ENCODE measurements around the gene OPA1. TPM values are rescaled to one million over a fixed set of nuclear protein-coding genes. Genes with fewer than 3 reads are reported as not detected.

Gene OPA1
- total RNA-seq, 1 donor from 2014 or later = 19.5 TPM

DNA sequence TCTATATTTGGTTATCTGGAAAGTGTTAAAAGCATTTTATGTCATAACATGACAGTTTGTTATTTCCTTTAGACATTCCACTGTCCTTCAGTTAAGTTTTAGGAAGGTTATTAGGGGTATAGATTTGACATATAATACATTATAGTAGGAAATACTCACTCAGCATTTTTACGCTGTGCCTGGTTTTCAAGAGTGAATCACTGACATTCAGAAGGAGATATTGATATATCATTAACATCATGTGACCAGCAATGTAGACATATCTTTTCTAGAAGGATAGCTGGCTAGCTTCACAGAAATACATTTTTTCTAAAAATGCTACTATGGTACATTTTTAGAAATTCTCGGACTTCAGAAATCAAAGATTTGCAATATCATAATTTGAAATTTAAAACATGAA, 57.6 kb downstream of the OPA1 start:
- H3K4me3 ChIP-seq = no peak overlapping the region
- no peak for DNase-seq (ENCODE audit: low spot score in 2 of 2)
- no peaks in the 10 kb centered on the region for H3K27me3 ChIP-seq
- intact Hi-C loops (cut with DNase I) = no loop called here
- no peak overlapping the region for H3K27ac ChIP-seq
- TF ChIP-seq, protein P1, sequence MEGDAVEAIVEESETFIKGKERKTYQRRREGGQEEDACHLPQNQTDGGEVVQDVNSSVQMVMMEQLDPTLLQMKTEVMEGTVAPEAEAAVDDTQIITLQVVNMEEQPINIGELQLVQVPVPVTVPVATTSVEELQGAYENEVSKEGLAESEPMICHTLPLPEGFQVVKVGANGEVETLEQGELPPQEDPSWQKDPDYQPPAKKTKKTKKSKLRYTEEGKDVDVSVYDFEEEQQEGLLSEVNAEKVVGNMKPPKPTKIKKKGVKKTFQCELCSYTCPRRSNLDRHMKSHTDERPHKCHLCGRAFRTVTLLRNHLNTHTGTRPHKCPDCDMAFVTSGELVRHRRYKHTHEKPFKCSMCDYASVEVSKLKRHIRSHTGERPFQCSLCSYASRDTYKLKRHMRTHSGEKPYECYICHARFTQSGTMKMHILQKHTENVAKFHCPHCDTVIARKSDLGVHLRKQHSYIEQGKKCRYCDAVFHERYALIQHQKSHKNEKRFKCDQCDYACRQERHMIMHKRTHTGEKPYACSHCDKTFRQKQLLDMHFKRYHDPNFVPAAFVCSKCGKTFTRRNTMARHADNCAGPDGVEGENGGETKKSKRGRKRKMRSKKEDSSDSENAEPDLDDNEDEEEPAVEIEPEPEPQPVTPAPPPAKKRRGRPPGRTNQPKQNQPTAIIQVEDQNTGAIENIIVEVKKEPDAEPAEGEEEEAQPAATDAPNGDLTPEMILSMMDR (IDR thresholded peaks at IDR 0.05) = no peak
- H3K9me3 ChIP-seq = no peaks in the 10 kb centered on the region
- H3K36me3 ChIP-seq = peaks cover 22 to 57% of the 10 kb centered on the region in 2 donors
- H3K4me1 ChIP-seq = no peaks in the 10 kb centered on the region

- H3K27ac ChIP-seq = no peak overlapping the region
- intact Hi-C loops (cut with DNase I) = no loop called here
- TF ChIP-seq, protein P1 (IDR thresholded peaks at IDR 0.05) = no peak
- no peak for DNase-seq (ENCODE audit: low spot score in 2 of 2)
- no peaks in the 10 kb centered on the region for H3K9me3 ChIP-seq
- no peak overlapping the region for H3K4me3 ChIP-seq
- H3K36me3 ChIP-seq = peaks cover 28 to 57% of the 10 kb centered on the region in 2 donors
- no peaks in the 10 kb centered on the region for H3K4me1 ChIP-seq
- no peaks in the 10 kb centered on the region for H3K27me3 ChIP-seq
Observed at GRCh38 chr3:193655831-193656433, 62.9 kb downstream of the OPA1 start.

DNA sequence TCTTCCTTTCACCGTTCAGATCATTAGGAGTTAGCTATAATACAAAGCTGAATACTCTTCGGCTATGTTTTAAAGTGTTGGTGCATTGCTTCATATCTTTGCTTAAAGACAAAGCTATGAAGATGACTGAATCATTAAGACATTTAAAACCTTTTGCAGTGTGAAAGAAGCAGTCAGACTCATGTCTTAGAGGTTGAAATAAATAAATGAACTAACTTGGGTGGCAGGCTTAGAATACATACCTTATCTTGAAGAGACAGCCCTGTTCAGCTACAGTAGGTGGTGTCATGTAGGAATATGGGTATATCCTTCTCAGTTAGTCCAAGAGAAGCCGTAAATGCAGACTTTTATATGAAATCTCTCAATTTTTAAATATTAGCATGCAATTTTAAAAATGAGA, 63.4 kb downstream of the OPA1 start:
- TF ChIP-seq, protein P1 (IDR thresholded peaks at IDR 0.05) = no peak
- intact Hi-C loops (cut with DNase I) = no loop called here
- no peaks in the 10 kb centered on the region for H3K27me3 ChIP-seq
- DNase-seq (ENCODE audit: low spot score in 2 of 2) = no peak
- peaks cover 31 to 62% of the 10 kb centered on the region in 2 donors for H3K36me3 ChIP-seq
- no peaks in the 10 kb centered on the region for H3K4me1 ChIP-seq
- H3K9me3 ChIP-seq = no peaks in the 10 kb centered on the region
- H3K4me3 ChIP-seq = no peak overlapping the region
- H3K27ac ChIP-seq = no peak overlapping the region

DNA sequence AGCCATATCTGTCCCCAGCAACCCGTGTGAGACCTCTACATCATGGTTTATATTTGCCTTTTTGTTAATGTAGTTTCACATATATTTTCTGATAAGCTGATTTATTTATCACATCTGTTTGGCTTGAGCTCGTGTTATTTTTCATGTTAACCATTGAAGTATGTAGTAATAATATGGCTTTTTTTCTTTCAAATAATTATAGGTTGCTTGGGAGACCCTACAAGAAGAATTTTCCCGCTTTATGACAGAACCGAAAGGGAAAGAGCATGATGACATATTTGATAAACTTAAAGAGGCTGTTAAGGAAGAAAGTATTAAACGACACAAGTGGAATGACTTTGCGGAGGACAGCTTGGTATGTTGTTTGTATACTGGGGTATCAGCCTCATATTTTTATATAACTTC, 63.9 kb downstream of the OPA1 start:
- Histone ChIP-seq H3K4me3 (no peak overlapping the region), H3K27me3 (no peaks in the 10 kb centered on the region), H3K9me3 (no peaks in the 10 kb centered on the region), H3K27ac (no peak overlapping the region), H3K36me3 (peaks cover 34 to 66% of the 10 kb centered on the region in 2 donors), H3K4me1 (no peaks in the 10 kb centered on the region)
- intact Hi-C loops (cut with DNase I) = no loop called here
- DNase-seq (ENCODE audit: low spot score in 2 of 2) = no peak
- TF ChIP-seq, protein P1 (IDR thresholded peaks at IDR 0.05) = no peak

DNA sequence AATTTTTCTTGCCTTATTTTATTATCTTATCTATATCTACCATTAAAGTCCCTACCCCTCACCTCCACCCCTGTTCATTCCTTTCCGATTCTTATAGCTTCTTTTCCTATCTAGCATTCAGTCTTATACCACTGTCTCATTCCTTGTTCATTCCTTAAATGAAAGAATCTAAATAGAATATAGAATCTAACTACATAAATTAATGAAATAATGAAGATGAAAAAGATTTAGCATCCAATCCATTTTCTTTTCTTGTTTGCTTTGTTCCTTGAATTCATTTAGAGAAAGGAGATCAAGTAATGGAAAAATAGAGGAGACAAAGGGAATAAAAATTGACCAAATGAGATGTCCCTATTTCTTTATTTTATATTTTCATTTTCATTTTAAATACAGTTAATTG, 67.2 kb downstream of the OPA1 start:
- Histone ChIP-seq H3K27ac (no peak overlapping the region), H3K27me3 (no peaks in the 10 kb centered on the region), H3K9me3 (no peaks in the 10 kb centered on the region), H3K4me3 (no peak overlapping the region), H3K4me1 (no peaks in the 10 kb centered on the region), H3K36me3 (peaks cover 44 to 66% of the 10 kb centered on the region in 2 donors)
- DNase-seq (ENCODE audit: low spot score in 2 of 2) = no peak
- intact Hi-C loops (cut with DNase I) = no loop called here
- TF ChIP-seq, protein P1 (IDR thresholded peaks at IDR 0.05) = no peak

Data from ascending aorta (tissue), 2 donors.